Measurements from ENCODE around the gene RASL10A.

Gene RASL10A

GRCh38 chr22:29308148-29308790 lies 7.2 kb downstream of the RASL10A start:
- Histone ChIP-seq H3K36me3 (ENCODE audit: control insufficient read depth, insufficient read depth, low read length) (no peaks in the 10 kb centered on the region), H3K27me3 (ENCODE audit: control insufficient read depth, insufficient read depth, low read length) (peaks cover 5% of the 10 kb centered on the region), H3K9me3 (ENCODE audit: control insufficient read depth, insufficient read depth, low read length) (no peaks in the 10 kb centered on the region), H3K4me3 (ENCODE audit: low read depth, low read length) (no peak overlapping the region), H3K9ac (ENCODE audit: low read depth, low read length) (no peak overlapping the region), H3K4me1 (ENCODE audit: control insufficient read depth, insufficient read depth, low read length) (peaks cover 7% of the 10 kb centered on the region)

GRCh38 chr22:29307596-29308147 lies 7.8 kb downstream of the RASL10A start:
- H3K4me1 ChIP-seq (ENCODE audit: control insufficient read depth, insufficient read depth, low read length), result peaks cover 3% of the 10 kb centered on the region
- peak overlapping the region; percentile 56 for H3K4me3 ChIP-seq (ENCODE audit: low read depth, low read length)

DNA sequence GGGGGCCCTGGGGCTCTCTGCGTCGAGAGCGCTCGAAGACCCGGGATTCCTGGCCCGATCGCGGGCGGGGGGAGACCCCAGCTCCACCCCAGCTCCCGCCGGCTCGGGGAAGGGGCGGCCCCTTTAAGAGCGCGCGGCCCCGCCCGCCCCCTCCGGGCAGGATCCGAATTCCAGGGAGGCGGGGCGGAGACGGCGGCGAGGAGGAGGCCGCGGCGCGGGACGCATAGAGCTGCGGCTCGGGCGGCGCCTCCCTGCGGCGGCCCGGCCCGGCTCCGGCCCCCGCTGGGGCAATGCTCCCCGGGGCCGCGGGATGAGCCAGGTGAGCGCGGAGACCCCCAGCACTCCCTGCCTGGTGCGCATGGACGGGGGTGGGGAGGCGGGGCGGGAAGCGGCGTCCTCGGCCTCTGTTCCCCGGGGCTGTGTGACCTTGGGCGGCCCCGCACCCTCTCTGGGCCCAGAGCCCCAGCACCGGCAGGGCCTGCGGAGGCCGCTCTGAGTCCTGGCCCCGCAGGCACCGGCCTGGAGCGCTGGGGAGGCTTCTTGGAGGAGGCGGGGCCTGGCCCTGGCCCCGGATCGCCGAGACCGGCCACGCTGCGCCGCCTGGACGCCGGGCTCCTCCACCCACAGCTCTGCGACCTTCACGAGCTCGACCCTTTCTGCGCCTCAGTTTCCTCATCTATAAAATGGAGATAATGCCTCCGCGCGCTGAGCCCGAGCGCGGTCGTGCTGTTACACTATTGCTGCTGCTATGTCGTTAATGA lies 8.5 kb downstream of the RASL10A start:
- Histone ChIP-seq H3K36me3 (ENCODE audit: control insufficient read depth, insufficient read depth, low read length) (no peaks in the 10 kb centered on the region), H3K9me3 (ENCODE audit: control insufficient read depth, insufficient read depth, low read length) (no peaks in the 10 kb centered on the region), H3K27me3 (ENCODE audit: control insufficient read depth, insufficient read depth, low read length) (no peaks in the 10 kb centered on the region), H3K4me1 (ENCODE audit: control insufficient read depth, insufficient read depth, low read length) (peaks cover 3% of the 10 kb centered on the region), H3K9ac (ENCODE audit: low read depth, low read length) (peak overlapping the region; percentile 70), H3K4me3 (ENCODE audit: low read depth, low read length) (peak overlapping the region; percentile 79)

More at GRCh38 chr22:29307596-29308147, 7.8 kb downstream of the RASL10A start:
- Histone ChIP-seq H3K27me3 (ENCODE audit: control insufficient read depth, insufficient read depth, low read length) (peaks cover under 1% of the 10 kb centered on the region), H3K9ac (ENCODE audit: low read depth, low read length) (no peak overlapping the region), H3K9me3 (ENCODE audit: control insufficient read depth, insufficient read depth, low read length) (no peaks in the 10 kb centered on the region), H3K36me3 (ENCODE audit: control insufficient read depth, insufficient read depth, low read length) (no peaks in the 10 kb centered on the region)

- Histone ChIP-seq H3K36me3 (ENCODE audit: control insufficient read depth, insufficient read depth, low read length) (no peaks in the 10 kb centered on the region), H3K9ac (ENCODE audit: low read depth, low read length) (peak within 1 kb of the TSS; percentile 70), H3K27me3 (ENCODE audit: control insufficient read depth, insufficient read depth, low read length) (no peaks in the 10 kb centered on the region), H3K9me3 (ENCODE audit: control insufficient read depth, insufficient read depth, low read length) (no peaks in the 10 kb centered on the region), H3K4me1 (ENCODE audit: control insufficient read depth, insufficient read depth, low read length) (peaks cover 3% of the 10 kb centered on the region), H3K4me3 (ENCODE audit: low read depth, low read length) (peak within 1 kb of the TSS; percentile 79)
These were observed 9.2 kb downstream of the RASL10A start, which contains the start of gene GAS2L1 for GRCh38 chr22:29306175-29306834. GAS2L1 (plus strand) TSS chr22:29306650; CDS start chr22:29308106, 1,456 bp downstream.

DNA sequence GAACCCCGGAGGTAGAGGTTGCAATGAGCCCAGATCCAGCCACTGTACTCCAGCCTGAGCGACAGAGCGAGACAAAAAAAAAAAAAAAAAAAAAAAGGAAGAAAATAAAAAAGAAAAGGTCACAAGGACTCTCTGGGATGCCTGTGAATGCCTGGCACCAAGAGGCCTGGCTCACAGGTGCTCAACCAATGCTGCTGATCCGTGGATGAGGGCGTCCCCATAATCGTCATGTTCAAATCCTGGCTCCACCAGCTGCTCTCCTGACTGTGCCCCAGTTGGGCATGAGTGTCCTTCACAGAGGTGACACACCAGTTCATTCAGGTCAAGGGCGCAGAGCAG lies 9.7 kb downstream of the RASL10A start:
- no peak overlapping the region for H3K9ac ChIP-seq (ENCODE audit: low read depth, low read length)
- H3K4me3 ChIP-seq (ENCODE audit: low read depth, low read length), result peak overlapping the region; percentile 79
- peaks cover 3% of the 10 kb centered on the region for H3K4me1 ChIP-seq (ENCODE audit: control insufficient read depth, insufficient read depth, low read length)
- H3K27me3 ChIP-seq (ENCODE audit: control insufficient read depth, insufficient read depth, low read length), result no peaks in the 10 kb centered on the region
- H3K9me3 ChIP-seq (ENCODE audit: control insufficient read depth, insufficient read depth, low read length), result no peaks in the 10 kb centered on the region
- H3K36me3 ChIP-seq (ENCODE audit: control insufficient read depth, insufficient read depth, low read length), result peaks cover under 1% of the 10 kb centered on the region

- Histone ChIP-seq H3K9ac (ENCODE audit: low read depth, low read length) (no peak overlapping the region), H3K27me3 (ENCODE audit: control insufficient read depth, insufficient read depth, low read length) (no peaks in the 10 kb centered on the region), H3K4me3 (ENCODE audit: low read depth, low read length) (no peak overlapping the region), H3K36me3 (ENCODE audit: control insufficient read depth, insufficient read depth, low read length) (peaks cover 27% of the 10 kb centered on the region), H3K9me3 (ENCODE audit: control insufficient read depth, insufficient read depth, low read length) (no peaks in the 10 kb centered on the region), H3K4me1 (ENCODE audit: control insufficient read depth, insufficient read depth, low read length) (peaks cover 3% of the 10 kb centered on the region)
These were observed 12.6 kb downstream of the RASL10A start for GRCh38 chr22:29302681-29303465.

DNA sequence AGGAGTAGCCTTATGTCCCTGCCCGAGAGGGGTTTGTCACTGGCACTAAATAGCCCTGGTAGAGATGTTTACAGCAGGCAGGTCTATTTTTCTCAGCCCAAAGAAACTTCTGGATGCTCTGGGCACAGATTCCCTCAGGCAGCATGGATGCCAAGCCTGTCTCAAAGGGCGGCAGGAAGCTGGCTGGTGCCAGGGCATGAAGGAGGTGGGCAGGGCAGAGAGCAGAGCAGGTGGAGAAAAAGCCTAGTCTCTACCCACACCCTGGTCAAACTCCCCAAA lies 13.2 kb downstream of the RASL10A start:
- Histone ChIP-seq H3K27me3 (ENCODE audit: control insufficient read depth, insufficient read depth, low read length) (no peaks in the 10 kb centered on the region), H3K9me3 (ENCODE audit: control insufficient read depth, insufficient read depth, low read length) (no peaks in the 10 kb centered on the region), H3K9ac (ENCODE audit: low read depth, low read length) (no peak overlapping the region), H3K4me3 (ENCODE audit: low read depth, low read length) (no peak overlapping the region), H3K36me3 (ENCODE audit: control insufficient read depth, insufficient read depth, low read length) (peaks cover 32% of the 10 kb centered on the region), H3K4me1 (ENCODE audit: control insufficient read depth, insufficient read depth, low read length) (peaks cover 3% of the 10 kb centered on the region)

DNA sequence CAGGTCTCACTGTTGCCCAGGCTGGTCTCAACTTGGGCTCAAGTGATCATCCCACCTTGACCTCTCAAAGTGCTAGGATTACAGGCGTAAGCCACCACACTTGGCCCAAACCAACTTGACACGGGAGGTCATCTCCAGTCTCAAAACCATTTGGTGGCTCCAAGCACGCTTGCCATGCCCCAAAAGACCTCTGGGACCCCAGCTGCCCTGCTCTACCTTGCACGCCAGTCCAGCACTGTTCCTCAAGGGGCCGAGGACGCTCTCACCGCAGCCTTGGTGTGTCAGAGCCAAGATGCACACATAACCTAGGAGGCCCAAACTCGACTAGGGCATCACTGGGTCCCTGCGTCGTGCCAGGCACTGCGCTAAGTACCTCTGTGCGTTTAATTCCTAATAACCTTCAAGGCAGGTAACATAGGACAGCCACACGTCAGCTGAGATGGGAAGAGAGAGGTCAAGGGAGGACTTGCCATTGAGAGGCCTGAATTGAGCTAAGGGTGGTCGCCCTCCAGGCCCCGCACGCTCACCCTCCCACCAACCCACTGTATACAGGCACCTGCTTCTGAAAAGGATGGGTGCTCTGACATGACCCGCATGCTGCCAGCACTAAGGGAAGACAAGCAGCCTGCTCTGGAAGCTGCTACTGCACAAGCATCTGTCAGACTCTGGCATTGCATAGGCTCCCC lies 13.6 kb downstream of the RASL10A start:
- H3K9ac ChIP-seq (ENCODE audit: low read depth, low read length), result no peak overlapping the region
- peaks cover 37% of the 10 kb centered on the region for H3K36me3 ChIP-seq (ENCODE audit: control insufficient read depth, insufficient read depth, low read length)

DNA sequence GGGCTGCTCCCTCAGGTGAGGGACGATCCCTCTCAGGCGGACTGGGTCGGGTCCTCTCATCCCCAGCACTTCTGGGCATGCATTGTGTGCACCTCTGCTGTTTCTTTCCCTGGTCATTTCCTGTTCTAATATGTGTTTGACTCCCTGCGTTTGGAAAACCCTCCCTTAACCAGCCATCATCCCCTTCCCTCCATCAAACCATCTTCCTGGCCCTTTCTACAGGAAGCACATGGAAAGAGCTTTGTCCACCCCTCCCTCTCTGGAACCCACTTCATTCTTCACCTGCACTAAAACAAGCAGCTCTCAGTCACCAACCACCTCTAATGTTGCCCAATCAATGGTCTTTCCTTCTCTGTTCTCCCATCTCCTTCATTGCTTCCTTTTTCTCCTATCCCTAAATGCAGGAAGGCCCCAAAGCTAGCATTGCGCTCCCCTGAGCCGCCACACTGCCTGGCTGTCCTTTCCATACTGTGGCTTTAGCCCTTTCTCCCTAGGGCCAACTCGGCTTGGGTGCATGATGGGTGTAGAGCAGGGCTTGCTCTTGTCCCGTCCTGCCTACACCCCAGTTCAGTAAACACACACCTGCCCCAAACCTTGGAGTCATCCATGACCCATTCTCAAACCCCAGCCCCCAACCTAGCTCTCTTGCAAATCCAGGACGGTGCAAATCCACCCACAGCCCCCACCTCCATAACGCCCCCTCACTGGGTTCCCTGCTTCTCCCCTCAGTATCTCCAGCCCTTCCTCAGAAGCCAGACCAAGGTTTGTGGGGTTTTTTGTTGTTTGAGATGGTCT lies 14.5 kb downstream of the RASL10A start:
- H3K9ac ChIP-seq (ENCODE audit: low read depth, low read length), result no peak overlapping the region
- H3K4me1 ChIP-seq (ENCODE audit: control insufficient read depth, insufficient read depth, low read length), result peaks cover 3% of the 10 kb centered on the region
- no peaks in the 10 kb centered on the region for H3K27me3 ChIP-seq (ENCODE audit: control insufficient read depth, insufficient read depth, low read length)
- H3K36me3 ChIP-seq (ENCODE audit: control insufficient read depth, insufficient read depth, low read length), result peaks cover 46% of the 10 kb centered on the region
- H3K9me3 ChIP-seq (ENCODE audit: control insufficient read depth, insufficient read depth, low read length), result no peaks in the 10 kb centered on the region
- no peak overlapping the region for H3K4me3 ChIP-seq (ENCODE audit: low read depth, low read length)

More for the DNA sequence above, 13.6 kb downstream of the RASL10A start:
- no peak overlapping the region for H3K4me3 ChIP-seq (ENCODE audit: low read depth, low read length)
- H3K4me1 ChIP-seq (ENCODE audit: control insufficient read depth, insufficient read depth, low read length), result peaks cover 3% of the 10 kb centered on the region
- no peaks in the 10 kb centered on the region for H3K27me3 ChIP-seq (ENCODE audit: control insufficient read depth, insufficient read depth, low read length)
- H3K9me3 ChIP-seq (ENCODE audit: control insufficient read depth, insufficient read depth, low read length), result no peaks in the 10 kb centered on the region

GRCh38 chr22:29300467-29300806 lies 15.1 kb downstream of the RASL10A start:
- Histone ChIP-seq H3K9me3 (ENCODE audit: control insufficient read depth, insufficient read depth, low read length) (no peaks in the 10 kb centered on the region), H3K27me3 (ENCODE audit: control insufficient read depth, insufficient read depth, low read length) (no peaks in the 10 kb centered on the region), H3K36me3 (ENCODE audit: control insufficient read depth, insufficient read depth, low read length) (peaks cover 52% of the 10 kb centered on the region), H3K4me1 (ENCODE audit: control insufficient read depth, insufficient read depth, low read length) (no peaks in the 10 kb centered on the region), H3K9ac (ENCODE audit: low read depth, low read length) (no peak overlapping the region), H3K4me3 (ENCODE audit: low read depth, low read length) (no peak overlapping the region)

Data from iPS-15b (cell line).